ENCODE data around the gene ACBD6.

DNA sequence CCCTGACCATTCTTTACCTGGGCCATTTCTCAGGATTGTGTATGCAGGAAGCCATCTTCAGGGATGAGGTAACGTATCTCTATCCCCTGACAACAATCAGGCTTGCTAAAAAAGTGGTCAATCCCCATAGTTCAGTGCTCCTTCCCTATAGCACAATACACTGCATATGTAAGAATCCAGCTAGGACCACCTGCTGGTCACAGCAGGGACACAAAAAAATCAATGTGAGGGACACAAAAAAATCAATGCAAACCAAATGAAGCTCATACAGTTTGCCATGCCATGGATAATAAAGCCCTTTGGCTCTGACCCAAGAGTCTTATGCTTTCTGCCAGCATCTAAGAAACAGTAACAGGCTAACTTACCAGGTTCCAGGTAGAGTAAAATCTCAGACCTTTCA lies 16.3 kb downstream of the ACBD6 start:
- TF ChIP-seq POLR2A (IDR thresholded peaks at IDR 0.05; ENCODE audit: low read depth): no peak
- TF ChIP-seq, protein P1, sequence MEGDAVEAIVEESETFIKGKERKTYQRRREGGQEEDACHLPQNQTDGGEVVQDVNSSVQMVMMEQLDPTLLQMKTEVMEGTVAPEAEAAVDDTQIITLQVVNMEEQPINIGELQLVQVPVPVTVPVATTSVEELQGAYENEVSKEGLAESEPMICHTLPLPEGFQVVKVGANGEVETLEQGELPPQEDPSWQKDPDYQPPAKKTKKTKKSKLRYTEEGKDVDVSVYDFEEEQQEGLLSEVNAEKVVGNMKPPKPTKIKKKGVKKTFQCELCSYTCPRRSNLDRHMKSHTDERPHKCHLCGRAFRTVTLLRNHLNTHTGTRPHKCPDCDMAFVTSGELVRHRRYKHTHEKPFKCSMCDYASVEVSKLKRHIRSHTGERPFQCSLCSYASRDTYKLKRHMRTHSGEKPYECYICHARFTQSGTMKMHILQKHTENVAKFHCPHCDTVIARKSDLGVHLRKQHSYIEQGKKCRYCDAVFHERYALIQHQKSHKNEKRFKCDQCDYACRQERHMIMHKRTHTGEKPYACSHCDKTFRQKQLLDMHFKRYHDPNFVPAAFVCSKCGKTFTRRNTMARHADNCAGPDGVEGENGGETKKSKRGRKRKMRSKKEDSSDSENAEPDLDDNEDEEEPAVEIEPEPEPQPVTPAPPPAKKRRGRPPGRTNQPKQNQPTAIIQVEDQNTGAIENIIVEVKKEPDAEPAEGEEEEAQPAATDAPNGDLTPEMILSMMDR (IDR thresholded peaks at IDR 0.05): no peak
- TF ChIP-seq POLR2AphosphoS5 (IDR thresholded peaks at IDR 0.05): no peak
- no peak for TF ChIP-seq EP300 (IDR thresholded peaks at IDR 0.05)
